K562 (cell line): ENCODE results near the gene ZNF432. TPM values are rescaled to one million over a fixed set of nuclear protein-coding genes. Genes with fewer than 3 reads are reported as not detected.

Experiments
- BCL6 ChIP-seq: fragments of 250-450 bp; sonication (Bioruptor Pico); IDR thresholded peaks from 2 replicates; pipeline ENCODE4 v1.4.0; 2020
- SIRT6 ChIP-seq: IDR thresholded peaks from one replicate; pipeline ENCODE4 v1.6.1; 2012; ENCODE audit warnings: low read depth, mild to moderate bottlenecking, control low read depth, inconsistent platforms, low read length, moderate library complexity
- SOX6 ChIP-seq: fragments of 450-650 bp; IDR thresholded peaks from 2 replicates; pipeline ENCODE4 v1.6.1; 2014; ENCODE audit warnings: mild to moderate bottlenecking
- STAT5B ChIP-seq: fragments of 250-450 bp; sonication (Bioruptor Pico); IDR thresholded peaks from 2 replicates; pipeline ENCODE4 v1.8.0; 2021; ENCODE audit warnings: mild to moderate bottlenecking, inconsistent platforms
- TBP ChIP-seq: optimal IDR thresholded peaks from 2 replicates; pipeline ENCODE3; 2011; ENCODE audit warnings: low read depth, low read length, improper control_type of control experiment
- TRIM24 ChIP-seq, 2 experiments: fragments of 450-650 bp; IDR thresholded peaks; 2 replicates each; pipeline ENCODE4 v1.6.1; 2016
- YBX1 ChIP-seq: fragments of 450-650 bp; IDR thresholded peaks from 2 replicates; pipeline ENCODE4 v1.7.1; 2016; ENCODE audit warnings: mild to moderate bottlenecking
- ZKSCAN3 ChIP-seq: fragments of 250-450 bp; sonication (Bioruptor Pico); IDR thresholded peaks from 2 replicates; pipeline ENCODE4 v1.4.0; 2020
- ZNF175 ChIP-seq: fragments of 200-800 bp; sonication (Bioruptor generic); IDR thresholded peaks from 2 replicates; pipeline ENCODE4 v1.6.1; 2016; ENCODE audit warnings: low read depth, mild to moderate bottlenecking, missing genetic modification characterization, missing compliant biosample characterization
- ZNF23 ChIP-seq: fragments of 250-450 bp; sonication (Bioruptor Pico); IDR thresholded peaks from 2 replicates; pipeline ENCODE4 v1.4.0; 2020; ENCODE audit warnings: mild to moderate bottlenecking
- ZNF280B ChIP-seq: fragments of 250-450 bp; sonication (Bioruptor Pico); IDR thresholded peaks from 2 replicates; pipeline ENCODE4 v1.5.1; 2021; ENCODE audit warnings: mild to moderate bottlenecking
- ZNF79 ChIP-seq: fragments of 250-450 bp; sonication (Bioruptor Pico); IDR thresholded peaks from 2 replicates; pipeline ENCODE4 v1.4.0; 2020; ENCODE audit warnings: low read depth, mild to moderate bottlenecking, moderate library complexity
- ZSCAN32 ChIP-seq: fragments of 450-650 bp; formaldehyde crosslinking; IDR thresholded peaks from 2 replicates; pipeline ENCODE4 v1.4.0; 2020; ENCODE audit warnings: mild to moderate bottlenecking, moderate library complexity
- polyA plus RNA-seq, 8 experiments: library from polyadenylated mRNA; depleted of rRNA in 4 of 8; stranded (reverse) in 5 of 8; unstranded in 3 of 8; fragments of >200 nt; fragmentation: Nextera tagmentation in 2 of 8; fragmentation: Illumina TruSeq in 1 of 8; extraction: Ambion mirVana in 2 of 8; extraction: Trizol in 1 of 8; gene quantifications; 2 replicates each; pipeline versions ENCODE4 v1.2.1 to v1.2.3, GENCODE V29; 2011 to 2014; ENCODE audit warnings: inconsistent platforms in 1 of 8, missing spikeins in 1 of 8
- total RNA-seq, 7 experiments: library from RNA; depleted of rRNA in 6 of 7; stranded (reverse); fragments of >200 nt in 6 of 7; fragmentation: Illumina TruSeq in 2 of 7; extraction: Trizol in 2 of 7; gene quantifications; 2 replicates each; pipeline versions ENCODE4 v1.2.1 to v1.2.3, GENCODE V29; 2011 to 2021; ENCODE audit warnings: low replicate concordance in 1 of 7
- TF ChIP-seq, protein P1 (sequence below), 2 experiments: fragments of 450-650 bp; IDR thresholded peaks; 2 replicates each; pipeline ENCODE4 v1.6.1; 2016; ENCODE audit warnings: mild to moderate bottlenecking in 2 of 2, borderline replicate concordance in 1 of 2, low read depth in 1 of 2, moderate library complexity in 1 of 2
- TF ChIP-seq, protein P2 (sequence below): IDR thresholded peaks from 2 replicates; pipeline ENCODE4 v1.6.1; 2014; ENCODE audit warnings: antibody characterized with exemption
- TF ChIP-seq, protein P3 (sequence below): sonication (generic); formaldehyde crosslinking; IDR thresholded peaks from 2 replicates; pipeline ENCODE4 v1.8.1; 2023; ENCODE audit warnings: mild to moderate bottlenecking, missing genetic modification reagents

The ZNF432 gene
- total and polyA plus RNA-seq, 9 of the 15 experiments (the other 6 are each of a cell fraction or from before 2014, with no cell fraction given), result 2.6 to 6.8 (median 4.0) TPM

DNA sequence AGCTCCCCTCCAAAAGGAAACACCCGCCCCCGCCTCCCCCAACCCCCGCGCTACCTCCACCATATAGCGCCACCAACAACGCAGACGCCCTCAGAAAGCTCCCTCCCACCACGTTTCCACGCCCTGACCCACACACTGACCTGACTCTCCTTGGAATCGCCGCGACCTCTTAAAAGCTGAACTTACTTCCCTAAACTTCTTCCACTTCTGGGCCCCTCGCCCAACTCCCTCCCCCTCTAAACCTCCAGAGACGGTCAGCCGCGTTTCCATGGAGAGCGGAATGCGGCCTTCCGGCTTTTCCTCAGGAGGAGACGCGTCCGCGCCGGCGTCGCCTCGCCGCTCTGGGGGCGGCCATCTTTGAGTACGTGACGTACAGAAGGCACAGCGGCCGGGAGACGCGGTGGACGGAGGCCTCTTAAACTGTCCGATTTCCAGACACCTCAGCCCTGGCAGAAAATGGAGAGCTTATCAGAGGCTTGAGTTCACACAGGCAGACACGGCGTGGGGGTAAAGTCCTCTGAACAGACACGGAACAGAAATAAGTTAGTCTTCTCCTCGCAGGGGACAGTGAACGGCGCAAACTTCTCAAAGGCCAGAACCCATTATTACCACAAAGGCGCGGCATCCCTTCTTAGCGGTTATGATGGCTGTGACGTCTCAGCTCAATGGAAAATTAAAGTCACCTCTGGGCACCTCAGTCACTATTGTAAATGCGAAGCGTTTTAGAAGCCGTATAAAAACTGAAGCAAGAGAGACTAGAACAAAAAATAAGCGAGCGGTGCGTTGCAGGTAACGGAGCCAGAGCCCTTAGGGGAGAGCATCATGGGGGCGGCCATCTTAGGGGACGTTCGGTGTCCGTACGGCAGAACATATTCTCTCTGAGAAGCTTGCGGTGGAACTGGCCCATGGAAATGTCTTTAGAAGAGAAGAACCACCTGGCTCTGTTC is at the start of gene ZNF432 (continued):
- TF ChIP-seq, protein P1, sequence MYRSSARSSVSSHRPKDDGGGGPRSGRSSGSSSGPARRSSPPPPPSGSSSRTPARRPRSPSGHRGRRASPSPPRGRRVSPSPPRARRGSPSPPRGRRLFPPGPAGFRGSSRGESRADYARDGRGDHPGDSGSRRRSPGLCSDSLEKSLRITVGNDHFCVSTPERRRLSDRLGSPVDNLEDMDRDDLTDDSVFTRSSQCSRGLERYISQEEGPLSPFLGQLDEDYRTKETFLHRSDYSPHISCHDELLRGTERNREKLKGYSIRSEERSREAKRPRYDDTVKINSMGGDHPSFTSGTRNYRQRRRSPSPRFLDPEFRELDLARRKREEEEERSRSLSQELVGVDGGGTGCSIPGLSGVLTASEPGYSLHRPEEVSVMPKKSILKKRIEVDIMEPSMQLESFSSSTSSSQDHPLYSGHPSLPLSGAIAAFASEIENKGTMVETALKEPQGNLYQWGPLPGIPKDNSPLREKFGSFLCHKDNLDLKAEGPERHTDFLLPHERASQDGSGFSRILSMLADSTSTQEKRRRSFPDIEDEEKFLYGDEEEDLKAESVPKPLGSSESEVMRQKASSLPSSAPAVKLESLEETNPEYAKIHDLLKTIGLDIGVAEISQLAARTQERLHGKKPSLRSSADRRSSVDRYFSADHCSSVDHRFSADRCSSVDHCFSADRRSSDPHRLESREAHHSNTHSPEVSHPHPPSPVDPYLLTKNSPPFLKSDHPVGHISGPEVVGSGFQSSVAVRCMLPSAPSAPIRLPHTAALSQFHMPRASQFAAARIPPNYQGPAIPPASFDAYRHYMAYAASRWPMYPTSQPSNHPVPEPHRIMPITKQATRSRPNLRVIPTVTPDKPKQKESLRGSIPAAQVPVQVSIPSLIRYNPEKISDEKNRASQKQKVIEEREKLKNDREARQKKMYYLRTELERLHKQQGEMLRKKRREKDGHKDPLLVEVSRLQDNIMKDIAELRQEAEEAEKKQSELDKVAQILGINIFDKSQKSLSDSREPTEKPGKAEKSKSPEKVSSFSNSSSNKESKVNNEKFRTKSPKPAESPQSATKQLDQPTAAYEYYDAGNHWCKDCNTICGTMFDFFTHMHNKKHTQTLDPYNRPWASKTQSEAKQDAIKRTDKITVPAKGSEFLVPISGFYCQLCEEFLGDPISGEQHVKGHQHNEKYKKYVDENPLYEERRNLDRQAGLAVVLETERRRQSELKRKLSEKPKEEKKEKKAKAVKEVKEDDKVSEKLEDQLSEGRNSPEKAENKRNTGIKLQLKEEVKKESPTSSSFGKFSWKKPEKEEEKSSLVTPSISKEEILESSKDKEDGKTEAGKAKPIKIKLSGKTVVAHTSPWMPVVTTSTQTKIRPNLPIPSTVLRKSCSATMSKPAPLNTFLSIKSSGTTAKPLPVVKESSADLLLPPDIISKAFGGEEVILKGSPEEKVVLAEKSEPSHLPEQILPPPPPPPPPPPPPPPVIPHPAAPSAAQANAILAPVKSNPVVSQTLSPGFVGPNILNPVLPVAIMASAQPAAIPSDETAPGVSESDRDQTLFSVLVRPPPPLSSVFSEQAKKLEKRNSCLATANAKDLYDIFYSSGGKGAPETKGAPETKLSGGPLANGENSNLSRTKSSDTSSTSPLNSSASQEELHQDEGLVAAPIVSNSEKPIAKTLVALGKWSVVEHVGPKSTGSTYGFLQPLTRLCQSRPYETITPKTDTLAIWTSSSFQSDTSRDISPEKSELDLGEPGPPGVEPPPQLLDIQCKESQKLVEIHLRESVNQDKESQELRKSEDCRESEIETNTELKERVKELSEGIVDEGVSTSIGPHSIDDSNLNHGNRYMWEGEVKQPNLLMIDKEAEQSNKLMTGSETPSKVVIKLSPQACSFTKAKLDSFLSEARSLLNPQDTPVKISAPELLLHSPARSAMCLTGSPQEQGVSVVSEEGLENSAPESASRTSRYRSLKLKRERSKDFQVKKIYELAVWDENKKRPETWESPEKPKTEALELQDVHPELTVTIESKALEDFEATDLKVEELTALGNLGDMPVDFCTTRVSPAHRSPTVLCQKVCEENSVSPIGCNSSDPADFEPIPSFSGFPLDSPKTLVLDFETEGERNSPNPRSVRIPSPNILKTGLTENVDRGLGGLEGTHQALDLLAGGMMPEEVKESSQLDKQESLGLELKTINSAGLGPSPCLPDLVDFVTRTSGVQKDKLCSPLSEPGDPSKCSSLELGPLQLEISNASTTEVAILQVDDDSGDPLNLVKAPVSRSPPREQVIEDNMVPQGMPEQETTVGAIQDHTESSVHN (IDR thresholded peaks at IDR 0.05; ENCODE audit: borderline replicate concordance in 1 of 2, low read depth in 1 of 2), result no peak
- TF ChIP-seq ZNF175 (CRISPR knock-in tag) (peak; percentile 33; the same call in 1 of the 2 replicates), TRIM24 (IDR thresholded peaks at IDR 0.05) (no peak), SIRT6 (no peak), ZKSCAN3 (CRISPR knock-in tag) (no peak), ZNF79 (CRISPR knock-in tag) (no peak), STAT5B (CRISPR knock-in tag) (no peak), YBX1 (no peak), ZSCAN32 (no peak), SOX6 (0 out of 2 replicates have a peak, but pooled peaks have one; percentile 4), ZNF23 (CRISPR knock-in tag) (no peak), TBP (peak; percentile 83), ZNF280B (CRISPR knock-in tag) (no peak), BCL6 (CRISPR knock-in tag) (no peak)
- TF ChIP-seq, protein P2, sequence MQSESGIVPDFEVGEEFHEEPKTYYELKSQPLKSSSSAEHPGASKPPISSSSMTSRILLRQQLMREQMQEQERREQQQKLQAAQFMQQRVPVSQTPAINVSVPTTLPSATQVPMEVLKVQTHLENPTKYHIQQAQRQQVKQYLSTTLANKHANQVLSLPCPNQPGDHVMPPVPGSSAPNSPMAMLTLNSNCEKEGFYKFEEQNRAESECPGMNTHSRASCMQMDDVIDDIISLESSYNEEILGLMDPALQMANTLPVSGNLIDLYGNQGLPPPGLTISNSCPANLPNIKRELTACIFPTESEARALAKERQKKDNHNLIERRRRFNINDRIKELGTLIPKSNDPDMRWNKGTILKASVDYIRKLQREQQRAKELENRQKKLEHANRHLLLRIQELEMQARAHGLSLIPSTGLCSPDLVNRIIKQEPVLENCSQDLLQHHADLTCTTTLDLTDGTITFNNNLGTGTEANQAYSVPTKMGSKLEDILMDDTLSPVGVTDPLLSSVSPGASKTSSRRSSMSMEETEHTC, result no peak
- TF ChIP-seq, protein P3, sequence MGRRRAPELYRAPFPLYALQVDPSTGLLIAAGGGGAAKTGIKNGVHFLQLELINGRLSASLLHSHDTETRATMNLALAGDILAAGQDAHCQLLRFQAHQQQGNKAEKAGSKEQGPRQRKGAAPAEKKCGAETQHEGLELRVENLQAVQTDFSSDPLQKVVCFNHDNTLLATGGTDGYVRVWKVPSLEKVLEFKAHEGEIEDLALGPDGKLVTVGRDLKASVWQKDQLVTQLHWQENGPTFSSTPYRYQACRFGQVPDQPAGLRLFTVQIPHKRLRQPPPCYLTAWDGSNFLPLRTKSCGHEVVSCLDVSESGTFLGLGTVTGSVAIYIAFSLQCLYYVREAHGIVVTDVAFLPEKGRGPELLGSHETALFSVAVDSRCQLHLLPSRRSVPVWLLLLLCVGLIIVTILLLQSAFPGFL (CRISPR knock-in tag), result no peak
